K562 (cell line): ENCODE results near the gene SLAMF6.

Source experiments
- EGR1 ChIP-seq: fragments of 450-650 bp; conservative IDR thresholded peaks from 2 replicates; pipeline ENCODE4 v1.6.1; 2017; ENCODE audit warnings: mild to moderate bottlenecking
- EZH2 ChIP-seq: IDR thresholded peaks from 2 replicates; pipeline ENCODE4 v1.6.1; 2012; ENCODE audit warnings: low read depth, mild to moderate bottlenecking, inconsistent platforms, low read length, borderline replicate concordance
- HCFC1 ChIP-seq: IDR thresholded peaks from 2 replicates; pipeline ENCODE4 v1.6.1; 2012; ENCODE audit warnings: low read depth, low read length, improper control_type of control experiment
- PML ChIP-seq: IDR thresholded peaks from 2 replicates; pipeline ENCODE4 v1.6.1; 2012; ENCODE audit warnings: low read length, inconsistent platforms
- SIN3A ChIP-seq, 2 experiments: fragments of 150-350 bp in 1 of 2; IDR thresholded peaks; 2 replicates each; pipeline ENCODE4 v1.6.1; 2011 to 2016; ENCODE audit warnings: borderline replicate concordance in 2 of 2, low read depth in 2 of 2, low read length in 2 of 2, mild to moderate bottlenecking in 2 of 2, moderate library complexity in 2 of 2; ENCODE audit not compliant: control insufficient read depth in 1 of 2
- TCF7L2 ChIP-seq: fragments of 150-350 bp; IDR thresholded peaks from 2 replicates; pipeline ENCODE4 v1.6.1; 2016; ENCODE audit warnings: low read depth, mild to moderate bottlenecking, low read length, moderate library complexity
- TEAD4 ChIP-seq, 2 experiments: sonication (generic) in 1 of 2; formaldehyde crosslinking in 1 of 2; IDR thresholded peaks; 2 replicates each; pipeline versions ENCODE4 v1.6.1 to v1.8.0; 2012 to 2022; ENCODE audit warnings: borderline replicate concordance in 1 of 2, inconsistent platforms in 1 of 2, low read length in 1 of 2, mild to moderate bottlenecking in 1 of 2, missing genetic modification reagents in 1 of 2
- ZNF444 ChIP-seq: fragments of 250-450 bp; sonication (Bioruptor Pico); IDR thresholded peaks from 2 replicates; pipeline ENCODE4 v1.4.0; 2020; ENCODE audit warnings: mild to moderate bottlenecking, moderate library complexity

- TF ChIP-seq SIN3A (IDR thresholded peaks at IDR 0.05; ENCODE audit: borderline replicate concordance in 2 of 2, control insufficient read depth in 1 of 2, low read depth in 2 of 2, low read length in 2 of 2) (no peak), EZH2 (no peak), TCF7L2 (no peak), PML (no peak), ZNF444 (no peak), EGR1 (no peak), TEAD4 (IDR thresholded peaks at IDR 0.05; ENCODE audit: low read length) (no peak), TEAD4 (CRISPR knock-in tag; IDR thresholded peaks at IDR 0.05; ENCODE audit: borderline replicate concordance) (no peak), HCFC1 (no peak)
Measured at GRCh38 chr1:160459056-160459455, 64.0 kb downstream of the SLAMF6 start.
